Caco-2 (cell line): Measurements from ENCODE around the gene PRKCQ. TPM values are rescaled to one million over a fixed set of nuclear protein-coding genes. Genes with fewer than 3 reads are reported as not detected.

Source experiments
- BruUV-seq: library from RNA; stranded (reverse); fragments of 400-500 nt; replicated peaks from 2 replicates; lab custom pipeline; 2021; lab: Mats Ljungman, UMichigan
- CTCF ChIA-PET: fragments of 300-600 bp; sonication (Branson Sonifier 250); formaldehyde crosslinking; loops from one replicate; lab custom pipeline; 2022; ENCODE audit warnings: antibody characterized with exemption; lab: Charles Lee
- POLR2A ChIA-PET: fragments of 300-600 bp; sonication (Branson Sonifier 250); formaldehyde crosslinking; loops from one replicate; lab custom pipeline; 2022; ENCODE audit warnings: antibody characterized with exemption; lab: Charles Lee
- DNase-seq, 2 experiments: peaks; one replicate each; pipeline versions ENCODE4 v3.0.0 to v3.0.0-alpha.2; 2020 to 2022
- H3K27me3 ChIP-seq: replicated peaks from 2 replicates; pipeline ENCODE4 v1.6.0; 2011; ENCODE audit warnings: low read length; ENCODE audit not compliant: control insufficient read depth, insufficient read depth
- H3K36me3 ChIP-seq: 2 replicates; pipeline ENCODE4 v1.5.1; 2011; ENCODE audit warnings: low read length; ENCODE audit not compliant: control insufficient read depth, insufficient read depth
- H3K4me1 ChIP-seq: fragments of 250-450 bp; sonication (Bioruptor Pico); 2 replicates; pipeline ENCODE4 v1.5.1; 2020; ENCODE audit warnings: mild to moderate bottlenecking
- H3K4me3 ChIP-seq: 2 replicates; pipeline ENCODE4 v1.5.1; 2011; ENCODE audit warnings: low read depth, mild to moderate bottlenecking, control low read depth, low read length
- H3K9me3 ChIP-seq: fragments of 250-450 bp; sonication (Bioruptor Pico); 2 replicates; pipeline ENCODE4 v1.5.1; 2020; ENCODE audit warnings: mild to moderate bottlenecking, moderate library complexity
- H3K27ac Mint-ChIP-seq: one replicate; pipeline ENCODE4 v1.8.0; 2022; ENCODE audit warnings: mixed read lengths; ENCODE audit not compliant: unreplicated experiment
- H3K27me3 Mint-ChIP-seq: one replicate; pipeline ENCODE4 v1.8.0; 2022; ENCODE audit warnings: mixed read lengths; ENCODE audit not compliant: insufficient read depth, unreplicated experiment
- H3K36me3 Mint-ChIP-seq: one replicate; pipeline ENCODE4 v1.8.0; 2022; ENCODE audit warnings: mild to moderate bottlenecking, mixed read lengths; ENCODE audit not compliant: insufficient read depth, unreplicated experiment
- H3K4me1 Mint-ChIP-seq: one replicate; pipeline ENCODE4 v1.8.0; 2022; ENCODE audit warnings: low read depth, mixed read lengths; ENCODE audit not compliant: unreplicated experiment
- H3K4me3 Mint-ChIP-seq: one replicate; pipeline ENCODE4 v1.8.0; 2022; ENCODE audit warnings: mild to moderate bottlenecking, moderate library complexity, mixed read lengths; ENCODE audit not compliant: unreplicated experiment
- H3K9me3 Mint-ChIP-seq: one replicate; pipeline ENCODE4 v1.8.0; 2022; ENCODE audit warnings: mixed read lengths; ENCODE audit not compliant: unreplicated experiment
- CTCF ChIP-seq, 2 experiments: fragments of 200-600 bp in 1 of 2; IDR thresholded peaks; 1 replicate in 1 of 2; 2 replicates in 1 of 2; pipeline versions ENCODE4 v1.5.1 to v1.8.0; 2011 to 2022; ENCODE audit warnings: antibody characterized with exemption in 1 of 2, control low read depth in 1 of 2, inconsistent platforms in 1 of 2, low read depth in 1 of 2, low read length in 1 of 2, mild to moderate bottlenecking in 1 of 2, moderate library complexity in 1 of 2; ENCODE audit not compliant: insufficient read depth in 1 of 2, severe bottlenecking in 1 of 2, unreplicated experiment in 1 of 2
- intact Hi-C: fragments of 100-400 bp; cut with micrococcal nuclease; formaldehyde crosslinking; loops from one replicate; pipeline ENCODE4 v1.10.0; 2022; ENCODE audit not compliant: unreplicated experiment
- total RNA-seq: library from RNA; stranded (reverse); gene quantifications from 2 replicates; pipeline ENCODE4 v1.2.3, GENCODE V29; 2022

Gene PRKCQ
- total RNA-seq, 1 experiment from 2014 or later = 2.4 TPM

- Mint-ChIP-seq H3K27ac (no peak overlapping the region), H3K27me3 (peaks cover 24% of the 10 kb centered on the region), H3K9me3 (no peaks in the 10 kb centered on the region), H3K36me3 (no peaks in the 10 kb centered on the region), H3K4me3 (no peak overlapping the region), H3K4me1 (no peaks in the 10 kb centered on the region)
- TF ChIP-seq CTCF (IDR thresholded peaks at IDR 0.05; ENCODE audit: insufficient read depth in 1 of 2, low read depth in 1 of 2, low read length in 1 of 2, severe bottlenecking in 1 of 2, unreplicated experiment in 1 of 2) = no peak
- no peaks in the 10 kb centered on the region for H3K9me3 ChIP-seq
- no TSS peak for BruUV-seq
- H3K4me3 ChIP-seq = no peak overlapping the region
- H3K27me3 ChIP-seq = no peaks in the 10 kb centered on the region
- intact Hi-C loops = no loop called here
- ChIA-PET POLR2A (no interaction called here), CTCF (no interaction called here)
- H3K4me1 ChIP-seq = no peaks in the 10 kb centered on the region
- H3K36me3 ChIP-seq = no peaks in the 10 kb centered on the region
- no peak for DNase-seq
Measured at GRCh38 chr10:6532321-6532720, 47.8 kb downstream of the PRKCQ start.

GRCh38 chr10:6530966-6531365, 49.1 kb downstream of the PRKCQ start:
- no peak overlapping the region for H3K4me3 Mint-ChIP-seq
- Histone ChIP-seq H3K36me3 (no peaks in the 10 kb centered on the region), H3K9me3 (no peaks in the 10 kb centered on the region), H3K4me1 (no peaks in the 10 kb centered on the region), H3K27me3 (no peaks in the 10 kb centered on the region), H3K4me3 (no peak overlapping the region)
- DNase-seq = no peak
- H3K4me1 Mint-ChIP-seq = no peaks in the 10 kb centered on the region
- no peak overlapping the region for H3K27ac Mint-ChIP-seq
- CTCF ChIA-PET = no interaction called here
- POLR2A ChIA-PET = no interaction called here
- no peaks in the 10 kb centered on the region for H3K36me3 Mint-ChIP-seq
- no TSS peak for BruUV-seq
- TF ChIP-seq CTCF (IDR thresholded peaks at IDR 0.05; ENCODE audit: insufficient read depth in 1 of 2, low read depth in 1 of 2, low read length in 1 of 2, severe bottlenecking in 1 of 2, unreplicated experiment in 1 of 2) = no peak
- peaks cover 25% of the 10 kb centered on the region for H3K27me3 Mint-ChIP-seq
- intact Hi-C loops = no loop called here
- H3K9me3 Mint-ChIP-seq = no peaks in the 10 kb centered on the region

- no peaks in the 10 kb centered on the region for H3K36me3 Mint-ChIP-seq
- Histone ChIP-seq H3K9me3 (no peaks in the 10 kb centered on the region), H3K27me3 (no peaks in the 10 kb centered on the region), H3K36me3 (no peaks in the 10 kb centered on the region), H3K4me1 (no peaks in the 10 kb centered on the region), H3K4me3 (no peak overlapping the region)
- H3K4me1 Mint-ChIP-seq = no peaks in the 10 kb centered on the region
- TF ChIP-seq CTCF (IDR thresholded peaks at IDR 0.05; ENCODE audit: insufficient read depth in 1 of 2, low read depth in 1 of 2, low read length in 1 of 2, severe bottlenecking in 1 of 2, unreplicated experiment in 1 of 2) = no peak
- H3K27ac Mint-ChIP-seq = no peak overlapping the region
- ChIA-PET CTCF (no interaction called here), POLR2A (no interaction called here)
- H3K9me3 Mint-ChIP-seq = no peaks in the 10 kb centered on the region
- DNase-seq = no peak
- peaks cover 25% of the 10 kb centered on the region for H3K27me3 Mint-ChIP-seq
- no peak overlapping the region for H3K4me3 Mint-ChIP-seq
- intact Hi-C loops = no loop called here
- no TSS peak for BruUV-seq
Measured at GRCh38 chr10:6530211-6530840, 49.8 kb downstream of the PRKCQ start.
